CD14-positive monocyte (primary cell): ENCODE data around the gene OR6K6. TPM values are rescaled to one million over a fixed set of nuclear protein-coding genes. Genes with fewer than 3 reads are reported as not detected.

Experiments used
- DNase-seq, 3 donors: peaks; one replicate each; pipeline ENCODE4 v3.0.0-alpha.2; 2011 to 2022
- H2AFZ ChIP-seq: 2 replicates; pipeline ENCODE4 v1.6.0; 2012; ENCODE audit warnings: mild to moderate bottlenecking, low read depth, low read length, inconsistent platforms; ENCODE audit not compliant: insufficient read depth, poor library complexity, severe bottlenecking
- H3K27ac ChIP-seq, 2 donors: 1 replicate in 1 of 2; 2 replicates in 1 of 2; pipeline ENCODE4 v1.5.1; 2012 to 2013; ENCODE audit warnings: low read length in 2 of 2, control low read depth in 1 of 2, inconsistent platforms in 1 of 2, low read depth in 1 of 2, mild to moderate bottlenecking in 1 of 2
- H3K27me3 ChIP-seq, 2 donors: one replicate each; pipeline versions ENCODE4 v1.6.0 to v1.6.1; 2011 to 2013; ENCODE audit warnings: low read length in 2 of 2; ENCODE audit not compliant: control insufficient read depth in 2 of 2, insufficient read depth in 2 of 2
- H3K36me3 ChIP-seq, 2 donors: replicated peaks in 1 of 2; 1 replicate in 1 of 2; 2 replicates in 1 of 2; pipeline versions ENCODE4 v1.5.1 to v1.6.1; 2012 to 2013; ENCODE audit warnings: low read length in 2 of 2, control low read depth in 1 of 2, inconsistent platforms in 1 of 2, mild to moderate bottlenecking in 1 of 2; ENCODE audit not compliant: insufficient read depth in 2 of 2, control insufficient read depth in 1 of 2
- H3K4me1 ChIP-seq, 2 donors: 1 replicate in 1 of 2; 2 replicates in 1 of 2; pipeline versions ENCODE4 v1.5.1 to v1.6.1; 2012 to 2013; ENCODE audit warnings: low read length in 2 of 2, control low read depth in 1 of 2, inconsistent platforms in 1 of 2, mild to moderate bottlenecking in 1 of 2, moderate library complexity in 1 of 2; ENCODE audit not compliant: insufficient read depth in 2 of 2, control insufficient read depth in 1 of 2
- H3K4me2 ChIP-seq: replicated peaks from 2 replicates; pipeline ENCODE3; 2012; ENCODE audit warnings: low read length, moderate library complexity, mild to moderate bottlenecking; ENCODE audit not compliant: poor library complexity, severe bottlenecking; ENCODE audit errors: extremely low read depth
- H3K4me3 ChIP-seq, 3 experiments: fragments of 200-600 bp in 1 of 3; sonication (generic) in 1 of 3; replicated peaks in 1 of 3; 1 replicate in 2 of 3; 2 replicates in 1 of 3; pipeline ENCODE4 v1.5.1; 2011 to 2013; ENCODE audit warnings: low read length in 3 of 3, mild to moderate bottlenecking in 3 of 3, control low read depth in 2 of 3, low read depth in 2 of 3, inconsistent platforms in 1 of 3, moderate library complexity in 1 of 3
- H3K79me2 ChIP-seq: 2 replicates; pipeline ENCODE4 v1.6.0; 2012; ENCODE audit warnings: mild to moderate bottlenecking, control low read depth, inconsistent platforms, low read length, moderate library complexity; ENCODE audit not compliant: insufficient read depth
- H3K9ac ChIP-seq: 2 replicates; pipeline ENCODE4 v1.6.0; 2017; ENCODE audit warnings: low read length, mild to moderate bottlenecking; ENCODE audit not compliant: insufficient read depth, poor library complexity, severe bottlenecking
- H3K9me3 ChIP-seq, 2 donors: replicated peaks in 1 of 2; 1 replicate in 1 of 2; 2 replicates in 1 of 2; pipeline versions ENCODE4 v1.5.1 to v1.6.1; 2012 to 2013; ENCODE audit warnings: low read length in 2 of 2, control low read depth in 1 of 2; ENCODE audit not compliant: control insufficient read depth in 1 of 2, insufficient read depth in 1 of 2
- H4K20me1 ChIP-seq: 2 replicates; pipeline ENCODE4 v1.6.0; 2012; ENCODE audit warnings: mild to moderate bottlenecking, low read length, control low read depth, moderate library complexity; ENCODE audit not compliant: insufficient read depth
- H3K27ac Mint-ChIP-seq, 7 donors: one replicate each; pipeline ENCODE4 v1.8.0; 2020; ENCODE audit warnings: mild to moderate bottlenecking in 7 of 7, mixed read lengths in 7 of 7, moderate library complexity in 6 of 7, inconsistent platforms in 2 of 7
- H3K27me3 Mint-ChIP-seq, 3 donors: one replicate each; pipeline ENCODE4 v1.8.0; 2021 to 2022; ENCODE audit warnings: low read depth in 3 of 3, mild to moderate bottlenecking in 3 of 3, mixed read lengths in 3 of 3, moderate library complexity in 3 of 3, inconsistent platforms in 1 of 3
- H3K36me3 Mint-ChIP-seq, 2 donors: one replicate each; pipeline ENCODE4 v1.8.0; 2020; ENCODE audit warnings: mixed read lengths in 2 of 2, inconsistent platforms in 1 of 2, mild to moderate bottlenecking in 1 of 2
- H3K4me1 Mint-ChIP-seq: one replicate; pipeline ENCODE4 v1.8.0; 2020; ENCODE audit warnings: mild to moderate bottlenecking, mixed read lengths
- H3K4me3 Mint-ChIP-seq, 2 donors: one replicate each; pipeline ENCODE4 v1.8.0; 2020; ENCODE audit warnings: mild to moderate bottlenecking in 2 of 2, mixed read lengths in 2 of 2, moderate library complexity in 1 of 2
- H3K9me3 Mint-ChIP-seq, 7 donors: one replicate each; pipeline ENCODE4 v1.8.0; 2020 to 2022; ENCODE audit warnings: mixed read lengths in 7 of 7, mild to moderate bottlenecking in 6 of 7, moderate library complexity in 6 of 7, inconsistent platforms in 2 of 7
- CTCF ChIP-seq: fragments of 200-600 bp; IDR thresholded peaks from one replicate; pipeline ENCODE4 v1.8.0; 2022; ENCODE audit warnings: antibody characterized with exemption, mild to moderate bottlenecking
- WGBS: methylation state at CpG from one replicate; pipeline ENCODE4 v1.1.5; 2013; ENCODE audit warnings: missing lambda C conversion rate; ENCODE audit not compliant: insufficient coverage; 5-methylcytosine and 5-hydroxymethylcytosine counted together
- intact Hi-C, 2 donors: fragments of 100-400 bp; cut with micrococcal nuclease; formaldehyde crosslinking; loops; one replicate each; pipeline versions ENCODE4 v1.15.0 to v1.15.1; 2023
- polyA plus RNA-seq, 3 donors: library from polyadenylated mRNA; depleted of rRNA in 1 of 3; unstranded in 2 of 3; stranded (reverse) in 1 of 3; fragments of 300-500 nt in 2 of 3; fragments of >200 nt in 1 of 3; fragmentation: Illumina TruSeq in 2 of 3; gene quantifications; 1 replicate in 2 of 3; 2 replicates in 1 of 3; pipeline ENCODE4 v1.2.3, GENCODE V29; 2012 to 2021

OR6K6 gene
- polyA plus RNA-seq, 3 donors: not detected

- H3K27me3 ChIP-seq: no peaks in the 10 kb centered on the region
- H3K36me3 ChIP-seq: no peaks in the 10 kb centered on the region
- no peaks in the 10 kb centered on the region for H3K9me3 ChIP-seq
- no peaks in the 10 kb centered on the region for H4K20me1 ChIP-seq
- H3K4me3 Mint-ChIP-seq: no peak overlapping the region
- H3K36me3 Mint-ChIP-seq: no peaks in the 10 kb centered on the region
- no peak overlapping the region for H3K4me3 ChIP-seq
- intact Hi-C loops: no loop called here
- WGBS: 100% methylated on average over 4 of the region's 5 CpGs
- H3K79me2 ChIP-seq: no peaks in the 10 kb centered on the region
- peaks cover 0 to 2% of the 10 kb centered on the region in 2 donors for H3K4me1 ChIP-seq
- H2AFZ ChIP-seq: no peak overlapping the region
- peaks cover 7% of the 10 kb centered on the region for H3K4me1 Mint-ChIP-seq
- no peak overlapping the region for H3K9ac ChIP-seq
- DNase-seq: no peak
- no peak overlapping the region for H3K27ac ChIP-seq
- no peak overlapping the region for H3K27ac Mint-ChIP-seq
- peaks cover 0 to 3% (median 0%) of the 10 kb centered on the region in 7 donors for H3K9me3 Mint-ChIP-seq
- H3K27me3 Mint-ChIP-seq: no peaks in the 10 kb centered on the region
- TF ChIP-seq CTCF: no peak
- H3K4me2 ChIP-seq: no peak overlapping the region
These were observed 30.1 kb upstream of the OR6K6 start for GRCh38 chr1:158724442-158724841.

- Histone ChIP-seq H3K27me3 (no peaks in the 10 kb centered on the region), H3K79me2 (no peaks in the 10 kb centered on the region), H3K4me1 (peaks cover 3 to 14% of the 10 kb centered on the region in 2 donors), H3K36me3 (no peaks in the 10 kb centered on the region), H3K27ac (no peak overlapping the region), H3K9ac (no peak overlapping the region), H3K9me3 (no peaks in the 10 kb centered on the region), H3K4me2 (no peak overlapping the region), H2AFZ (no peak overlapping the region), H4K20me1 (no peaks in the 10 kb centered on the region), H3K4me3 (no peak overlapping the region)
- peaks cover 17% of the 10 kb centered on the region for H3K4me1 Mint-ChIP-seq
- H3K27me3 Mint-ChIP-seq: no peaks in the 10 kb centered on the region
- intact Hi-C loops: no loop called here
- TF ChIP-seq CTCF: no peak
- H3K9me3 Mint-ChIP-seq: peaks cover 0 to 2% (median 0%) of the 10 kb centered on the region in 7 donors
- WGBS: no CpG with 5 or more reads among the region's 3 CpGs
- peak overlapping the region in 1 of 7 donors; percentile 43 for H3K27ac Mint-ChIP-seq
- no peak for DNase-seq
- no peak overlapping the region for H3K4me3 Mint-ChIP-seq
- H3K36me3 Mint-ChIP-seq: no peaks in the 10 kb centered on the region
These were observed 25.9 kb upstream of the OR6K6 start for GRCh38 chr1:158728510-158729225.
